ENCODE results near the gene CCDC88C. TPM values are rescaled to one million over a fixed set of nuclear protein-coding genes. Genes with fewer than 3 reads are reported as not detected.
A peak's percentile ranks its signal among the peaks of the same experiment; 100 is the strongest.

Gene CCDC88C
- total and polyA plus RNA-seq, 8 donors = 26.2 to 41.8 (median 31.6) TPM

DNA sequence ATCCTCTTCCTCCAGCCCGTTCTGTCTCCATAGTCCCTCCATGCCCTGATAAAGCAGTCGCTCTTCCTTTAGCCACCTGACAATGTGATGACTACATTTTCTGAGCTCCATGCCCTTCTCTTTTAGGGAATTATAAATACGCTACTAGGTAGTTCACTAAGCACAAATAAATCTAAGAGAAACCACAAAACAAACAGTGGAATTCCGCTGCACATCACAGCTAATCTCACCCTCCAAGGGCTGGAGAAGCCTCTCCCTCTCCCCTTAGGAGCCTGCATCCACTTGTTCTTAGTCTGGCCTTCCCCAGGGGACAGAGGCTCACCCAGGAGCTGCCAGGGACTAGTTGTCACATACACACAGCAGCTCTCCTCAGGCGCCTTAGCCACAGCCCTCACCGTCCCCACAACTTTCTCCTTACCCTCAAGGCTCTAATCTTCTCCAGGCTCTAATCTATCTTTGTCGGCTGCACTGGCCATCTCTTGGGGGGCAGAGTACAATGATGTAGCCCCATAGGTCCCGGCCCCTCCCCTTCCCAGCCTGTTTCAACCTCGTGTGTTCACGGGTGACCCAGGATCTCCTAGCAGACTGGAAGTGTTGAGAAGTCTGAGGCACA lies 117.2 kb downstream of the CCDC88C start:
- Histone ChIP-seq H3K4me3 (no peak overlapping the region), H3K36me3 (peaks cover 0 to 94% of the 10 kb centered on the region in 2 donors), H3K4me1 (no peaks in the 10 kb centered on the region), H3K9me3 (no peaks in the 10 kb centered on the region), H3K27ac (no peak overlapping the region), H3K27me3 (no peaks in the 10 kb centered on the region)
- intact Hi-C loops (cut with DNase I) = no loop called here
- ATAC-seq (no peak), DNase-seq (no peak)
- TF ChIP-seq, protein P1, sequence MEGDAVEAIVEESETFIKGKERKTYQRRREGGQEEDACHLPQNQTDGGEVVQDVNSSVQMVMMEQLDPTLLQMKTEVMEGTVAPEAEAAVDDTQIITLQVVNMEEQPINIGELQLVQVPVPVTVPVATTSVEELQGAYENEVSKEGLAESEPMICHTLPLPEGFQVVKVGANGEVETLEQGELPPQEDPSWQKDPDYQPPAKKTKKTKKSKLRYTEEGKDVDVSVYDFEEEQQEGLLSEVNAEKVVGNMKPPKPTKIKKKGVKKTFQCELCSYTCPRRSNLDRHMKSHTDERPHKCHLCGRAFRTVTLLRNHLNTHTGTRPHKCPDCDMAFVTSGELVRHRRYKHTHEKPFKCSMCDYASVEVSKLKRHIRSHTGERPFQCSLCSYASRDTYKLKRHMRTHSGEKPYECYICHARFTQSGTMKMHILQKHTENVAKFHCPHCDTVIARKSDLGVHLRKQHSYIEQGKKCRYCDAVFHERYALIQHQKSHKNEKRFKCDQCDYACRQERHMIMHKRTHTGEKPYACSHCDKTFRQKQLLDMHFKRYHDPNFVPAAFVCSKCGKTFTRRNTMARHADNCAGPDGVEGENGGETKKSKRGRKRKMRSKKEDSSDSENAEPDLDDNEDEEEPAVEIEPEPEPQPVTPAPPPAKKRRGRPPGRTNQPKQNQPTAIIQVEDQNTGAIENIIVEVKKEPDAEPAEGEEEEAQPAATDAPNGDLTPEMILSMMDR (IDR thresholded peaks at IDR 0.05) = no peak

DNA sequence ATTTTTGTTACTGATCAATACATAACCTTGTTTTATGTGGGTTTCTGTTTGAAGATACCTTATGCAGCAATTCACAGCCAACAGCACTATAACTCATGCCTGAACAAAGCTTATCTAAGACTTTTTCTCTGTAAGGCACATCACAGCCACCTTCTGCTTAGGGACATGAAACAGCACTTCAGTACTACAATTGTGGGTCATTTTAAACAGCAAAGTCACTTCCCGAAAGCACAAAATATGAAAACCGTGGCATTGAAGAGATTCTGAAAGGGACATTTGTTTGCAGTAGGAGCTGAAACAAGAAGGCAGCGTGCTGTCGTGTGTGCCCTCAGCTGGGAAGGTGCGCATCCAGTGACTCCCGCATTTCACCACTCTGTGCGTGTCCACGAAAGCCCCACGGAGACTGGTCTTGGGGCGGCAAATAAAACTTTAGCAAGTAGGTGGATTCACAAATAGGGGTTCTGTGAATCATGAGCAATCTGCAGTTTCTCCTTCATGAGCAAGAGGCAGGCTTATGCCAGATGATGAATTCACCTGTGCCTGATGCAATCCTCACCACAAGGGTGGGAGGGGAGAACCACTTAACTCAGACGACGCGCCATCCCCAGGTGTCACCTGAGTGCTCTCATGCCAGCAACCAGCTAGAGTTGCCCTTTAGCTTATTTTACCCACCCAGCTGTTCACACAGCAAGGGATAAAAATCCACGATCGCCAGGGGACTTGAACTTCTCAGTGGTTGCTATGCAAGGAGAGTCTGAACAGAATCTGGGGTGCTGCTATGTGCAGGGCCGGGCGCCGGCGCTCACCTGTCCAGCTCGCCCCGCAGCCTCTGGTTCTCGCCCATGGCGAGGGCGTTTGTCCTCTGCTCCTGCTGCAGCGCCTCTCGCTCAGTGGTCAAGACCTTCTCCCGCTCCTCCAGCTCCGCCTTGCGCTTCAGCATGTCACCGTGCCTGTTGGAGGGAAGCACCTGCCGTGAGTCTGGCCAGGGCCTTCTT lies 118.2 kb downstream of the CCDC88C start:
- no peak overlapping the region for H3K27ac ChIP-seq
- H3K4me3 ChIP-seq = no peak overlapping the region
- DNase-seq (no peak), ATAC-seq (peak; percentile 43)
- H3K27me3 ChIP-seq = no peaks in the 10 kb centered on the region
- no peaks in the 10 kb centered on the region for H3K4me1 ChIP-seq
- intact Hi-C loops (cut with DNase I) = no loop called here
- H3K36me3 ChIP-seq = peaks cover 0 to 94% of the 10 kb centered on the region in 2 donors
- TF ChIP-seq, protein P1 (IDR thresholded peaks at IDR 0.05) = no peak
- no peaks in the 10 kb centered on the region for H3K9me3 ChIP-seq

DNA sequence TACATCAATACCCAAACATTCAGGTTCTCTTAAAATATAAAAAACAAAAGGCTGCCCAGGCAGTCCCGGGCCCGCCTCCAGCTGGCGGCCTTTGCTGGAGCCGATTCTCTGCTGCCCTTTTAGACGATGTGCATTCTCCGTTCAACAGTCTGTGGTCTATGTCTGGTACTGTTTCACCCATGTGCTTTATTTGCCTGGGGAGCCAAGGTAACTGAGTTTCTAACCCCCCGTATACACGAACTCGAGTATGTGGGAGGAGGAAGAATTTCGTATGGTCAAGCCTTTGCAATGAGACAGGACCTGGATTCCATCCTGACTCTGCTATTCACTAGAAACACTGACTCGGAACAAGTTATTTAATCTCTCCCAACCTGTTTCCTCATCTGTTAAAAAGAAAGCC lies 119.0 kb downstream of the CCDC88C start:
- Histone ChIP-seq H3K36me3 (peaks cover 0 to 94% of the 10 kb centered on the region in 2 donors), H3K4me1 (no peaks in the 10 kb centered on the region), H3K4me3 (no peak overlapping the region), H3K27me3 (no peaks in the 10 kb centered on the region), H3K27ac (no peak overlapping the region), H3K9me3 (no peaks in the 10 kb centered on the region)
- DNase-seq = no peak
- ATAC-seq = no peak
- intact Hi-C loops (cut with DNase I) = no loop called here
- TF ChIP-seq, protein P1 (IDR thresholded peaks at IDR 0.05) = no peak

DNA sequence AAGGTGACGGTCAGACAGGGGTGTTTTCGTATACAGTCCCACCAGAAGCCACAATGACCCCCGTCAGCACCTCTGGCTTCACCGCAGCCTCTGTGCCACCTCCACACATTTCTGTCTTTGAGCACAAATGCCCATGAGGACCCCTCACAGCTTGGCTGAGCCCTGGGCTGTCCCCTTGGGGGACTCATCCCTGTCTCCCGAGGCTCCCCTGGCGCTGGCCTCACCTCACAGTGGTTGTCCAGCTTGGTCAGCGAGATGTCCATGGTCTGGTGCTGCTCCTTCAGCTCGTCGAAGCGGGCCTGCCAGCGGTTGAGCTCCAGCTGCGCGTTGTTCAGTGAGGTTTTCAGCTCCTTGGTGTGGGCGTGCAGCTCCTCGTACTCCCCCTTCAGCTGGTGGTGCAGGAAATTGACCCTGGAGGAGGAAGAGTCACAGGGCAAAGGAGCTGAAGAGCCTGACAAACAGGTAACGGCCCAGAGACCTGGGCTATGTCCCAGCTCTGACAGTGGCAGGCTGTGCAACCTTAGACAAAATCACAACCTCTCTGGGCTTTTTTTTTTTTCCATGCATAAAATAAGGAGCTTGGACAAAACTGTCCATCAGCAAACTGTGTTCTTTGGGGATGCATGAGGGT lies 120.4 kb downstream of the CCDC88C start:
- Histone ChIP-seq H3K36me3 (peaks cover 0 to 96% of the 10 kb centered on the region in 2 donors), H3K4me1 (no peaks in the 10 kb centered on the region), H3K9me3 (no peaks in the 10 kb centered on the region), H3K4me3 (no peak overlapping the region), H3K27me3 (no peaks in the 10 kb centered on the region), H3K27ac (no peak overlapping the region)
- ATAC-seq (no peak), DNase-seq (no peak)
- intact Hi-C loops (cut with DNase I) = no loop called here
- TF ChIP-seq, protein P1 (IDR thresholded peaks at IDR 0.05) = no peak

All from left lung (tissue), 10 donors.